ENCODE data around the gene COBL.

COBL gene

GRCh38 chr7:51023547-51023946 is 293.1 kb downstream of the COBL start:
- DNase-seq (ENCODE audit: low read depth in 2 of 2): no peak

- DNase-seq (ENCODE audit: low read depth in 2 of 2): no peak
Measured at GRCh38 chr7:51022821-51023220, 293.8 kb downstream of the COBL start.

- DNase-seq (ENCODE audit: low read depth in 2 of 2): no peak
Measured at GRCh38 chr7:51021906-51022570, 294.6 kb downstream of the COBL start.

- DNase-seq (ENCODE audit: low read depth in 2 of 2): no peak
Measured at GRCh38 chr7:51020944-51021343, 295.7 kb downstream of the COBL start.

- no peak for DNase-seq (ENCODE audit: low read depth in 2 of 2)
Measured at GRCh38 chr7:51019891-51020870, 296.4 kb downstream of the COBL start.

GRCh38 chr7:51019191-51019844 is 297.3 kb downstream of the COBL start:
- DNase-seq (ENCODE audit: low read depth in 2 of 2): no peak

- no peak for DNase-seq (ENCODE audit: low read depth in 2 of 2)
Measured at GRCh38 chr7:51017576-51018535, 298.8 kb downstream of the COBL start.

GRCh38 chr7:51016546-51016945 is 300.1 kb downstream of the COBL start:
- no peak for DNase-seq (ENCODE audit: low read depth in 2 of 2)

- no peak for DNase-seq (ENCODE audit: low read depth in 2 of 2)
Measured at GRCh38 chr7:51015581-51015980, 301.0 kb downstream of the COBL start.

- no peak for DNase-seq (ENCODE audit: low read depth in 2 of 2)
Measured at GRCh38 chr7:51014811-51015210, 301.8 kb downstream of the COBL start.

GRCh38 chr7:51013861-51014511 is 302.6 kb downstream of the COBL start:
- no peak for DNase-seq (ENCODE audit: low read depth in 2 of 2)

GRCh38 chr7:51013218-51013786 is 303.3 kb downstream of the COBL start:
- no peak for DNase-seq (ENCODE audit: low read depth in 2 of 2)

GRCh38 chr7:51012569-51013217 is 303.9 kb downstream of the COBL start:
- no peak for DNase-seq (ENCODE audit: low read depth in 2 of 2)

GRCh38 chr7:51011710-51012350 is 304.8 kb downstream of the COBL start:
- no peak for DNase-seq (ENCODE audit: low read depth in 2 of 2)

GRCh38 chr7:51010534-51010933 is 306.1 kb downstream of the COBL start:
- no peak for DNase-seq (ENCODE audit: low read depth in 2 of 2)

GRCh38 chr7:51009716-51010496 is 306.7 kb downstream of the COBL start:
- DNase-seq (ENCODE audit: low read depth in 2 of 2): no peak

- no peak for DNase-seq (ENCODE audit: low read depth in 2 of 2)
Measured at GRCh38 chr7:51007551-51008505, 308.8 kb downstream of the COBL start.
